IMR-90 (cell line): Measurements from ENCODE around the gene PNMA1.

Experiments
- CHD1 ChIP-seq: IDR thresholded peaks from 2 replicates; pipeline ENCODE4 v1.6.1; 2012; ENCODE audit warnings: low read depth, low read length, improper control_type of control experiment
- CTCF ChIP-seq: conservative IDR thresholded peaks from 2 replicates; pipeline ENCODE4 v1.5.1; 2012; ENCODE audit warnings: mild to moderate bottlenecking, low read depth, low read length, improper control_type of control experiment
- FOS ChIP-seq: fragments of 150-350 bp; IDR thresholded peaks from 2 replicates; pipeline ENCODE4 v1.6.1; 2016; ENCODE audit warnings: low read depth, low read length
- MAFK ChIP-seq: IDR thresholded peaks from 2 replicates; pipeline ENCODE4 v1.6.1; 2012; ENCODE audit warnings: low read depth, low read length, improper control_type of control experiment
- MAZ ChIP-seq: IDR thresholded peaks from 2 replicates; pipeline ENCODE4 v1.6.1; 2012; ENCODE audit warnings: low read depth, mild to moderate bottlenecking, low read length, improper control_type of control experiment, moderate library complexity, borderline replicate concordance
- MXI1 ChIP-seq: IDR thresholded peaks from 2 replicates; pipeline ENCODE4 v1.6.1; 2012; ENCODE audit warnings: low read depth, mild to moderate bottlenecking, low read length, moderate library complexity, borderline replicate concordance
- POLR2A ChIP-seq: IDR thresholded peaks from 2 replicates; pipeline ENCODE4 v1.6.1; 2012; ENCODE audit warnings: mild to moderate bottlenecking, low read depth, low read length
- RAD21 ChIP-seq: IDR thresholded peaks from 2 replicates; pipeline ENCODE4 v1.6.1; 2012; ENCODE audit warnings: low read length, improper control_type of control experiment
- RCOR1 ChIP-seq: IDR thresholded peaks from 2 replicates; pipeline ENCODE4 v1.6.1; 2012; ENCODE audit warnings: mild to moderate bottlenecking, low read length, improper control_type of control experiment; ENCODE audit not compliant: insufficient replicate concordance
- SMC3 ChIP-seq: fragments of 150-350 bp; IDR thresholded peaks from 2 replicates; pipeline ENCODE4 v1.6.1; 2016; ENCODE audit warnings: low read depth, mild to moderate bottlenecking, antibody characterized with exemption, low read length, moderate library complexity

DNA sequence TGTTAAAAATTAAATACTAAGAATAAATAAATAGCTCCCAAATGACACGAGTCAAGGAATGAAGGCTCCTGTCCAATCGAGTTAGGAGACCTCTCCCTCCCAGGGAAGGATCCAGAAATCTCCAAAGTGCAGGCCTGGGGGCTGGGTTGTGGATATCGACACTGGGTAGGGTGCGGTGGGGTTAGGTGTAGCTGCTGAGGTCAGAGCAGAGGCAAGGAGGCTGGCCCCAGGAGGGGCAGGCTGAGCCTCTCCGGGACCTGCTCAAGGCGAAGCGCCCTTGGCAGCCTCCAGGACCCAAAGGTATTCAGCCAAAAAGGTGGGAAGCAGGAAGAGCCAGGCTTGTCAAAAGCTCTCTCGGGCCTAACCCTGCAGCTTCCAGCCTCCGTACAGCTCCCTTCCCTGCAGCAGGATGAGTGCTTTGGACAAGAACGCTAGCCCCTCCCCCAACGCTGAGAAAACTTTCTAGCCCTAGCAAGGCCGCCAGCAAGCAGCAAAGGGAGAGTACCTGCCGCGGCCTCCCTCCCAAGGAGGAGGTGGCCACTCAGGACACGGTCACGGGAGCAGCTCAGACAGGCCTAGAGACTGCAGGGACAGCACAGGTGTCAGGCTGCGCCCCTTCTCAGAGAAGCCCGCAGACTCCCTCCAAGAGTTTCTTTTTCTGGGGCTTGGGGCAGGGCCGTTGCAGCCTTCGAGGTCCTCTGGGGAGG, 3.7 kb upstream of the PNMA1 start:
- TF ChIP-seq CTCF (no peak), POLR2A (no peak), MAFK (no peak), FOS (no peak), SMC3 (no peak), MXI1 (no peak), MAZ (no peak), RCOR1 (no peak), CHD1 (no peak), RAD21 (no peak)
